Mesenchymal stem cell (in vitro differentiated cells and primary cell): ENCODE measurements around the gene MS4A6A. TPM values are rescaled to one million over a fixed set of nuclear protein-coding genes. Genes with fewer than 3 reads are reported as not detected.

ENCODE experiments used
- DNase-seq: peaks from one replicate; pipeline ENCODE4 v3.0.0-alpha.2; 2013
- H2AFZ ChIP-seq: one replicate; pipeline ENCODE4 v1.6.1; 2013; ENCODE audit warnings: low read depth, mild to moderate bottlenecking, control low read depth, inconsistent platforms, low read length, moderate library complexity
- H2AK5ac ChIP-seq: 2 replicates; pipeline ENCODE4 v1.6.1; 2013; ENCODE audit warnings: low read length, moderate library complexity, mild to moderate bottlenecking, inconsistent platforms; ENCODE audit not compliant: severe bottlenecking
- H2BK120ac ChIP-seq: one replicate; pipeline ENCODE4 v1.6.1; 2013; ENCODE audit warnings: low read depth, mild to moderate bottlenecking, inconsistent platforms, low read length, moderate library complexity
- H2BK12ac ChIP-seq, 2 experiments: one replicate each; pipeline ENCODE4 v1.6.1; 2013; ENCODE audit warnings: inconsistent platforms in 2 of 2, low read length in 2 of 2, mild to moderate bottlenecking in 2 of 2, moderate library complexity in 2 of 2, control low read depth in 1 of 2
- H2BK15ac ChIP-seq: one replicate; pipeline ENCODE4 v1.6.1; 2013; ENCODE audit warnings: mild to moderate bottlenecking, low read depth, inconsistent platforms; ENCODE audit not compliant: poor library complexity, severe bottlenecking
- H2BK5ac ChIP-seq: 2 replicates; pipeline ENCODE4 v1.6.1; 2013; ENCODE audit warnings: low read depth, mild to moderate bottlenecking, low read length, control low read depth, inconsistent platforms; ENCODE audit not compliant: poor library complexity, severe bottlenecking
- H3K14ac ChIP-seq, 2 experiments: one replicate each; pipeline ENCODE4 v1.6.1; 2013; ENCODE audit warnings: inconsistent platforms in 2 of 2, low read length in 2 of 2, control low read depth in 1 of 2, mild to moderate bottlenecking in 1 of 2, moderate library complexity in 1 of 2
- H3K18ac ChIP-seq, 2 experiments: one replicate each; pipeline ENCODE4 v1.6.1; 2013; ENCODE audit warnings: inconsistent platforms in 2 of 2, low read length in 2 of 2, control low read depth in 1 of 2, low read depth in 1 of 2, mild to moderate bottlenecking in 1 of 2
- H3K23ac ChIP-seq, 2 experiments: one replicate each; pipeline ENCODE4 v1.6.1; 2013; ENCODE audit warnings: inconsistent platforms in 2 of 2, low read length in 2 of 2, mild to moderate bottlenecking in 2 of 2, moderate library complexity in 2 of 2, control low read depth in 1 of 2
- H3K27ac ChIP-seq: 2 replicates; pipeline ENCODE4 v1.5.1; 2013; ENCODE audit warnings: mild to moderate bottlenecking, moderate library complexity, low read length, control low read depth, inconsistent platforms; ENCODE audit not compliant: poor library complexity, severe bottlenecking
- H3K27me3 ChIP-seq, 2 experiments: 2 replicates each; pipeline versions ENCODE4 v1.6.1 to v1.7.0; 2013; ENCODE audit warnings: low read length in 2 of 2, mild to moderate bottlenecking in 2 of 2, moderate library complexity in 2 of 2, control low read depth in 1 of 2, inconsistent platforms in 1 of 2; ENCODE audit not compliant: control insufficient read depth in 1 of 2, insufficient read depth in 1 of 2
- H3K36me3 ChIP-seq, 2 experiments: 2 replicates each; pipeline versions ENCODE4 v1.6.1 to v1.7.0; 2013; ENCODE audit warnings: low read length in 2 of 2, control low read depth in 1 of 2, inconsistent platforms in 1 of 2, low read depth in 1 of 2, mild to moderate bottlenecking in 1 of 2; ENCODE audit not compliant: insufficient read depth in 2 of 2, control insufficient read depth in 1 of 2
- H3K4ac ChIP-seq, 2 experiments: one replicate each; pipeline ENCODE4 v1.6.1; 2013; ENCODE audit warnings: inconsistent platforms in 2 of 2, low read length in 2 of 2, mild to moderate bottlenecking in 2 of 2, moderate library complexity in 2 of 2, control low read depth in 1 of 2, low read depth in 1 of 2
- H3K4me1 ChIP-seq: 2 replicates; pipeline ENCODE4 v1.6.1; 2013; ENCODE audit warnings: low read depth, low read length, control low read depth; ENCODE audit not compliant: control insufficient read depth, insufficient read depth
- H3K4me2 ChIP-seq: 2 replicates; pipeline ENCODE4 v1.6.1; 2013; ENCODE audit warnings: low read length, mild to moderate bottlenecking, inconsistent platforms; ENCODE audit not compliant: poor library complexity, severe bottlenecking
- H3K4me3 ChIP-seq, 2 experiments: 2 replicates each; pipeline versions ENCODE4 v1.5.1 to v1.7.0; 2013; ENCODE audit warnings: low read length in 2 of 2, mild to moderate bottlenecking in 2 of 2, control low read depth in 1 of 2, low read depth in 1 of 2; ENCODE audit not compliant: insufficient read depth in 1 of 2
- H3K79me1 ChIP-seq: replicated peaks from 2 replicates; pipeline ENCODE4 v1.6.1; 2013; ENCODE audit warnings: mild to moderate bottlenecking, control low read depth, low read length, inconsistent platforms; ENCODE audit not compliant: poor library complexity, severe bottlenecking
- H3K9ac ChIP-seq: 2 replicates; pipeline ENCODE4 v1.7.0; 2013; ENCODE audit warnings: mild to moderate bottlenecking, low read length, moderate library complexity
- H3K9me3 ChIP-seq: 2 replicates; pipeline ENCODE4 v1.7.0; 2013; ENCODE audit warnings: mild to moderate bottlenecking, low read length; ENCODE audit not compliant: control insufficient read depth
- H4K8ac ChIP-seq: one replicate; pipeline ENCODE4 v1.6.1; 2013; ENCODE audit warnings: inconsistent platforms, mild to moderate bottlenecking, low read length, moderate library complexity
- H4K91ac ChIP-seq: one replicate; pipeline ENCODE4 v1.6.1; 2013; ENCODE audit warnings: mild to moderate bottlenecking, low read length, inconsistent platforms
- WGBS: methylation state at CpG from one replicate; pipeline ENCODE4 v1.1.7; 2013; ENCODE audit warnings: mixed read lengths; 5-methylcytosine and 5-hydroxymethylcytosine counted together
- small RNA-seq: library from polyadenylated mRNA; stranded (forward); fragments of <200 nt; extraction: miRNeasy Mini kit (QIAGEN cat#:217004); gene quantifications from one replicate; pipeline ENCODE3, GENCODE V24; 2013; ENCODE audit warnings: low read depth

MS4A6A gene

GRCh38 chr11:60125956-60126585 lies 56.8 kb downstream of the MS4A6A start:
- Histone ChIP-seq H3K79me1 (no peaks in the 10 kb centered on the region), H4K91ac (no peak overlapping the region), H3K27ac (no peak overlapping the region), H4K8ac (no peak overlapping the region), H2AK5ac (no peak overlapping the region), H3K4me2 (no peak overlapping the region), H3K9me3 (no peaks in the 10 kb centered on the region), H2AFZ (no peak overlapping the region), H3K4me3 (no peak overlapping the region), H3K14ac (no peak overlapping the region), H2BK15ac (no peak overlapping the region), H3K18ac (no peak overlapping the region), H2BK12ac (no peak overlapping the region), H3K36me3 (no peaks in the 10 kb centered on the region), H3K4ac (no peak overlapping the region), H3K9ac (no peak overlapping the region), H3K27me3 (no peaks in the 10 kb centered on the region), H3K23ac (no peak overlapping the region), H2BK5ac (no peak overlapping the region), H2BK120ac (no peak overlapping the region), H3K4me1 (no peaks in the 10 kb centered on the region)
- DNase-seq: no peak

GRCh38 chr11:60124802-60125432 lies 58.0 kb downstream of the MS4A6A start:
- Histone ChIP-seq H3K4ac (no peak overlapping the region), H3K4me3 (no peak overlapping the region), H4K91ac (no peak overlapping the region), H2BK5ac (no peak overlapping the region), H3K4me1 (no peaks in the 10 kb centered on the region), H3K18ac (no peak overlapping the region), H3K14ac (no peak overlapping the region), H3K23ac (no peak overlapping the region), H2AFZ (no peak overlapping the region), H2AK5ac (no peak overlapping the region), H3K9ac (no peak overlapping the region), H3K36me3 (no peaks in the 10 kb centered on the region), H3K4me2 (no peak overlapping the region), H2BK15ac (no peak overlapping the region), H2BK12ac (no peak overlapping the region), H3K79me1 (no peaks in the 10 kb centered on the region), H3K9me3 (no peaks in the 10 kb centered on the region), H4K8ac (no peak overlapping the region), H3K27me3 (no peaks in the 10 kb centered on the region), H3K27ac (no peak overlapping the region), H2BK120ac (no peak overlapping the region)
- DNase-seq: no peak
- 28% methylated on average over 11 of the region's 11 CpGs for WGBS

Small RNA genes within 50 kb of the gene (small RNA-seq; reads per million reads assigned to genes)
- gene MIR6503: not detected
